MM.1S (cell line): Measurements from ENCODE around the gene SNX30.

Experiments
- DNase-seq: peaks from one replicate; pipeline ENCODE4 v3.0.0-alpha.2; 2015
- H2AFZ ChIP-seq: fragments of 300-600 bp; sonication (generic); 2 replicates; pipeline ENCODE4 v1.6.0; 2016; ENCODE audit warnings: antibody characterized with exemption, low read length
- H3F3A ChIP-seq: fragments of 300-600 bp; sonication (generic); 2 replicates; pipeline ENCODE4 v1.6.1; 2016; ENCODE audit warnings: mild to moderate bottlenecking, antibody characterized with exemption, low read length, moderate library complexity, mixed read lengths; ENCODE audit not compliant: insufficient read depth
- H3K27ac ChIP-seq: fragments of 300-600 bp; sonication (generic); 2 replicates; pipeline ENCODE4 v1.5.1; 2016; ENCODE audit warnings: mild to moderate bottlenecking, low read length
- H3K27me3 ChIP-seq: fragments of 300-600 bp; sonication (generic); replicated peaks from 2 replicates; pipeline ENCODE4 v1.6.0; 2016; ENCODE audit warnings: low read length; ENCODE audit not compliant: insufficient read depth
- H3K36me3 ChIP-seq: fragments of 300-600 bp; sonication (generic); replicated peaks from 2 replicates; pipeline ENCODE4 v1.6.1; 2016; ENCODE audit warnings: mild to moderate bottlenecking, low read length, mixed read lengths; ENCODE audit not compliant: insufficient read depth
- H3K4me1 ChIP-seq: fragments of 300-600 bp; sonication (generic); 2 replicates; pipeline ENCODE4 v1.6.1; 2016; ENCODE audit warnings: low read length, mixed read lengths
- H3K4me2 ChIP-seq: fragments of 300-600 bp; sonication (generic); 2 replicates; pipeline ENCODE4 v1.6.0; 2016; ENCODE audit warnings: low read depth, low read length
- H3K4me3 ChIP-seq: fragments of 300-600 bp; sonication (generic); 2 replicates; pipeline ENCODE4 v1.5.1; 2016; ENCODE audit warnings: low read length, mixed read lengths
- H3K79me2 ChIP-seq: fragments of 300-600 bp; sonication (generic); 2 replicates; pipeline ENCODE4 v1.6.1; 2016; ENCODE audit warnings: mixed run types, low read length, mixed read lengths
- H3K9ac ChIP-seq: fragments of 300-600 bp; sonication (generic); 2 replicates; pipeline ENCODE4 v1.6.1; 2016; ENCODE audit warnings: low read length, mixed read lengths
- H3K9me2 ChIP-seq: fragments of 300-600 bp; sonication (generic); replicated peaks from 2 replicates; pipeline ENCODE4 v1.6.1; 2016; ENCODE audit warnings: mild to moderate bottlenecking, low read length, mixed read lengths; ENCODE audit not compliant: insufficient read depth
- H3K9me3 ChIP-seq: fragments of 300-600 bp; sonication (generic); replicated peaks from 2 replicates; pipeline ENCODE4 v1.6.1; 2016; ENCODE audit warnings: mild to moderate bottlenecking, low read length, mixed read lengths; ENCODE audit not compliant: insufficient read depth
- H4K20me1 ChIP-seq: fragments of 300-600 bp; sonication (generic); 2 replicates; pipeline ENCODE4 v1.6.1; 2016; ENCODE audit warnings: mild to moderate bottlenecking, low read length, moderate library complexity, mixed read lengths; ENCODE audit not compliant: insufficient read depth
- CTCF ChIP-seq: fragments of 300-600 bp; sonication (generic); IDR thresholded peaks from 2 replicates; pipeline ENCODE4 v1.5.1; 2016; ENCODE audit warnings: antibody characterized with exemption, low read length, mixed read lengths
- EZH2 ChIP-seq: fragments of 300-600 bp; sonication (generic); optimal IDR thresholded peaks from 2 replicates; pipeline ENCODE3; 2017; ENCODE audit warnings: low read depth, mild to moderate bottlenecking, antibody characterized with exemption, low read length, mixed read lengths
- EZH2phosphoT487 ChIP-seq: fragments of 300-600 bp; sonication (generic); IDR thresholded peaks from 2 replicates; pipeline ENCODE4 v1.6.1; 2018; ENCODE audit warnings: antibody characterized with exemption, low read length

Gene SNX30

GRCh38 chr9:112796485-112796884, 45.9 kb downstream of the SNX30 start:
- H3K79me2 ChIP-seq = 0 out of 2 replicates have a peak, but pooled peaks cover 7% of the 10 kb centered on the region
- H3K36me3 ChIP-seq = no peaks in the 10 kb centered on the region

GRCh38 chr9:112809351-112809848, 58.8 kb downstream of the SNX30 start:
- no peaks in the 10 kb centered on the region for H3K27me3 ChIP-seq
- H3K9me2 ChIP-seq = no peaks in the 10 kb centered on the region
- H3K4me3 ChIP-seq = no peak overlapping the region
- H3K36me3 ChIP-seq = no peaks in the 10 kb centered on the region
- no peak overlapping the region for H3K9ac ChIP-seq
- H3K4me2 ChIP-seq = no peak overlapping the region
- H3K79me2 ChIP-seq = no peaks in the 10 kb centered on the region
- H3F3A ChIP-seq = no peaks in the 10 kb centered on the region
- no peak overlapping the region for H2AFZ ChIP-seq
- no peak for DNase-seq
- H3K27ac ChIP-seq = no peak overlapping the region
- no peaks in the 10 kb centered on the region for H4K20me1 ChIP-seq
- TF ChIP-seq EZH2 (no peak), EZH2phosphoT487 (no peak)
- H3K9me3 ChIP-seq = no peaks in the 10 kb centered on the region
- no peaks in the 10 kb centered on the region for H3K4me1 ChIP-seq

More at GRCh38 chr9:112796485-112796884, 45.9 kb downstream of the SNX30 start:
- Histone ChIP-seq H3K9me2 (no peaks in the 10 kb centered on the region), H3K4me3 (no peak overlapping the region), H3K27ac (no peak overlapping the region), H2AFZ (no peak overlapping the region), H3K4me1 (no peaks in the 10 kb centered on the region), H4K20me1 (no peaks in the 10 kb centered on the region), H3F3A (no peaks in the 10 kb centered on the region), H3K9me3 (no peaks in the 10 kb centered on the region), H3K9ac (no peak overlapping the region), H3K4me2 (no peak overlapping the region), H3K27me3 (no peaks in the 10 kb centered on the region)
- no peak for DNase-seq
- TF ChIP-seq EZH2phosphoT487 = no peak
- TF ChIP-seq EZH2 = no peak
- TF ChIP-seq CTCF = no peak

- Histone ChIP-seq H3K9me3 (no peaks in the 10 kb centered on the region), H3K79me2 (no peaks in the 10 kb centered on the region), H2AFZ (no peak overlapping the region), H3K4me1 (no peaks in the 10 kb centered on the region), H4K20me1 (no peaks in the 10 kb centered on the region), H3K4me3 (no peak overlapping the region), H3K9me2 (no peaks in the 10 kb centered on the region), H3K27ac (no peak overlapping the region), H3K9ac (no peak overlapping the region), H3F3A (no peaks in the 10 kb centered on the region), H3K36me3 (no peaks in the 10 kb centered on the region), H3K4me2 (no peak overlapping the region), H3K27me3 (no peaks in the 10 kb centered on the region)
- TF ChIP-seq EZH2 (no peak), EZH2phosphoT487 (no peak), CTCF (no peak)
- no peak for DNase-seq
Observed at GRCh38 chr9:112809906-112810305, 59.3 kb downstream of the SNX30 start.

- Histone ChIP-seq H3K9me3 (no peaks in the 10 kb centered on the region), H3K36me3 (no peaks in the 10 kb centered on the region), H3F3A (no peaks in the 10 kb centered on the region), H3K27ac (no peak overlapping the region), H3K4me3 (no peak overlapping the region), H3K4me2 (no peak overlapping the region), H4K20me1 (no peaks in the 10 kb centered on the region), H3K4me1 (no peaks in the 10 kb centered on the region), H3K9me2 (no peaks in the 10 kb centered on the region), H3K79me2 (no peaks in the 10 kb centered on the region), H2AFZ (no peak overlapping the region), H3K27me3 (no peaks in the 10 kb centered on the region), H3K9ac (no peak overlapping the region)
- DNase-seq = no peak
- no peak for TF ChIP-seq EZH2phosphoT487
- TF ChIP-seq CTCF = no peak
- no peak for TF ChIP-seq EZH2
Observed at GRCh38 chr9:112810696-112811490, 60.3 kb downstream of the SNX30 start.
